B cell (primary cell): ENCODE results near the gene CYP3A5.

Source experiments
- CTCF ChIP-seq: fragments of 200-600 bp; IDR thresholded peaks from one replicate; pipeline ENCODE4 v1.8.0; 2022; ENCODE audit warnings: antibody characterized with exemption, mild to moderate bottlenecking
- EZH2 ChIP-seq: IDR thresholded peaks from 2 replicates; pipeline ENCODE4 v1.6.1; 2012; ENCODE audit warnings: borderline replicate concordance, low read depth, mild to moderate bottlenecking, moderate library complexity, low read length; ENCODE audit not compliant: insufficient read depth, poor library complexity, severe bottlenecking

GRCh38 chr7:99625961-99626360, 53.8 kb downstream of the CYP3A5 start:
- no peak for TF ChIP-seq EZH2
- no peak for TF ChIP-seq CTCF
